H1 (cell line): ENCODE data around the gene DHRS7C. TPM values are rescaled to one million over a fixed set of nuclear protein-coding genes. Genes with fewer than 3 reads are reported as not detected.
A peak's percentile ranks its signal among the peaks of the same experiment; 100 is the strongest.

ENCODE experiments used
- CTCF ChIA-PET: fragments of 300-600 bp; sonication (Branson Sonifier 250); formaldehyde crosslinking; loops from one replicate; lab custom pipeline; 2021; ENCODE audit not compliant: partially characterized antibody; lab: Charles Lee
- POLR2A ChIA-PET: fragments of 300-600 bp; sonication (Branson Sonifier 250); formaldehyde crosslinking; loops from one replicate; lab custom pipeline; 2021; ENCODE audit warnings: inconsistent platforms; ENCODE audit not compliant: partially characterized antibody; lab: Charles Lee
- DNase-seq, 2 experiments: peaks; one replicate each; pipeline versions ENCODE4 v3.0.0 to v3.0.0-alpha.2; 2010 to 2022; ENCODE audit warnings: low spot score in 2 of 2, low read depth in 1 of 2, mixed read lengths in 1 of 2
- FAIRE-seq: peaks from 2 replicates; lab custom pipeline; 2011; peaks lifted over from hg19 to GRCh38; lab: Jason Lieb, UNC
- H2AFZ ChIP-seq: 2 replicates; pipeline ENCODE4 v1.8.1; 2012; ENCODE audit warnings: low read length, inconsistent platforms
- H2AK5ac ChIP-seq: 2 replicates; pipeline ENCODE4 v1.6.1; 2013; ENCODE audit warnings: low read depth, low read length
- H2BK120ac ChIP-seq: replicated peaks from 2 replicates; pipeline ENCODE3; 2013; ENCODE audit warnings: low read depth, low read length, inconsistent platforms
- H2BK12ac ChIP-seq: 2 replicates; pipeline ENCODE4 v1.6.1; 2013; ENCODE audit warnings: low read depth, low read length
- H2BK15ac ChIP-seq: 2 replicates; pipeline ENCODE4 v1.6.1; 2013; ENCODE audit warnings: low read length
- H2BK20ac ChIP-seq: 2 replicates; pipeline ENCODE4 v1.6.1; 2013; ENCODE audit warnings: low read length
- H2BK5ac ChIP-seq: 2 replicates; pipeline ENCODE4 v1.6.1; 2013; ENCODE audit warnings: low read depth, low read length
- H3K14ac ChIP-seq: 2 replicates; pipeline ENCODE4 v1.6.1; 2013; ENCODE audit warnings: inconsistent platforms; ENCODE audit not compliant: insufficient read length
- H3K18ac ChIP-seq: 2 replicates; pipeline ENCODE4 v1.6.1; 2013; ENCODE audit warnings: low read length; ENCODE audit errors: extremely low read depth
- H3K23ac ChIP-seq: 2 replicates; pipeline ENCODE4 v1.6.1; 2013; ENCODE audit warnings: inconsistent platforms; ENCODE audit not compliant: insufficient read length
- H3K23me2 ChIP-seq: 2 replicates; pipeline ENCODE4 v1.6.1; 2013; ENCODE audit warnings: low read depth, low read length
- H3K27ac ChIP-seq: 2 replicates; pipeline ENCODE4 v1.6.1; 2011; ENCODE audit warnings: low read depth, low read length, inconsistent platforms
- H3K27me3 ChIP-seq, 4 experiments: replicated peaks in 1 of 4; 1 replicate in 1 of 4; 2 replicates in 3 of 4; pipeline versions ENCODE4 v1.6.1 to v1.8.1; 2011 to 2013; ENCODE audit warnings: low read length in 3 of 4, mild to moderate bottlenecking in 3 of 4, inconsistent platforms in 2 of 4, mixed read lengths in 2 of 4, moderate library complexity in 1 of 4; ENCODE audit not compliant: control insufficient read depth in 3 of 4, insufficient read depth in 3 of 4; ENCODE audit errors: extremely low read depth in 1 of 4
- H3K36me3 ChIP-seq, 4 experiments: 2 replicates each; pipeline versions ENCODE4 v1.6.1 to v1.8.1; 2011 to 2013; ENCODE audit warnings: mild to moderate bottlenecking in 4 of 4, low read length in 3 of 4, moderate library complexity in 2 of 4, control low read depth in 1 of 4, inconsistent platforms in 1 of 4; ENCODE audit not compliant: insufficient read depth in 4 of 4, control insufficient read depth in 2 of 4
- H3K4ac ChIP-seq: replicated peaks from 2 replicates; pipeline ENCODE3; 2013; ENCODE audit warnings: low read length, low read depth, mixed read lengths, inconsistent platforms; ENCODE audit not compliant: insufficient read length
- H3K4me1 ChIP-seq, 4 experiments: replicated peaks in 1 of 4; 1 replicate in 1 of 4; 2 replicates in 3 of 4; pipeline versions ENCODE4 v1.6.1 to v1.8.1; 2011 to 2013; ENCODE audit warnings: low read length in 3 of 4, inconsistent platforms in 2 of 4, mixed read lengths in 1 of 4; ENCODE audit not compliant: insufficient read depth in 4 of 4, control insufficient read depth in 3 of 4
- H3K4me2 ChIP-seq, 2 experiments: 2 replicates each; pipeline versions ENCODE4 v1.6.1 to v1.8.1; 2011 to 2013; ENCODE audit warnings: low read depth in 2 of 2, low read length in 2 of 2, control low read depth in 1 of 2, inconsistent platforms in 1 of 2, mild to moderate bottlenecking in 1 of 2; ENCODE audit not compliant: insufficient read depth in 1 of 2
- H3K4me3 ChIP-seq, 4 experiments: fragments of 200-600, 300-600 bp in 1 of 4; sonication (generic), shearing (Covaris generic), sonication (Bioruptor Twin) in 1 of 4; 2 replicates each; pipeline versions ENCODE4 v1.5.1 to v1.8.1; 2011 to 2016; ENCODE audit warnings: low read length in 4 of 4, low read depth in 3 of 4, control low read depth in 2 of 4, inconsistent platforms in 2 of 4, mild to moderate bottlenecking in 2 of 4, mixed read lengths in 1 of 4, moderate library complexity in 1 of 4; ENCODE audit not compliant: insufficient read depth in 2 of 4; ENCODE audit errors: extremely low read depth in 1 of 4
- H3K56ac ChIP-seq: replicated peaks from 2 replicates; pipeline ENCODE3; 2013; ENCODE audit warnings: low read depth, mild to moderate bottlenecking, mixed read lengths, low read length, inconsistent platforms; ENCODE audit not compliant: insufficient read length
- H3K79me1 ChIP-seq: 2 replicates; pipeline ENCODE4 v1.6.1; 2013; ENCODE audit warnings: low read depth, low read length, control low read depth
- H3K79me2 ChIP-seq, 2 experiments: 2 replicates each; pipeline versions ENCODE4 v1.6.1 to v1.8.1; 2012 to 2013; ENCODE audit warnings: low read length in 2 of 2, mild to moderate bottlenecking in 2 of 2, inconsistent platforms in 1 of 2; ENCODE audit not compliant: insufficient read depth in 2 of 2, control insufficient read depth in 1 of 2
- H3K9ac ChIP-seq, 4 experiments: replicated peaks in 1 of 4; 1 replicate in 1 of 4; 2 replicates in 3 of 4; pipeline versions ENCODE4 v1.6.1 to v1.8.1; 2011 to 2013; ENCODE audit warnings: low read depth in 3 of 4, low read length in 3 of 4, control low read depth in 2 of 4, mild to moderate bottlenecking in 2 of 4, moderate library complexity in 2 of 4, inconsistent platforms in 1 of 4; ENCODE audit errors: extremely low read depth in 1 of 4
- H3K9me3 ChIP-seq, 2 experiments: 2 replicates each; pipeline versions ENCODE4 v1.6.1 to v1.8.1; 2012 to 2013; ENCODE audit warnings: mild to moderate bottlenecking in 2 of 2, moderate library complexity in 2 of 2, control low read depth in 1 of 2, inconsistent platforms in 1 of 2, low read depth in 1 of 2, low read length in 1 of 2, mixed read lengths in 1 of 2; ENCODE audit not compliant: insufficient read depth in 2 of 2
- H4K20me1 ChIP-seq, 2 experiments: replicated peaks in 1 of 2; 2 replicates each; pipeline versions ENCODE3 to v1.8.1; 2011 to 2013; ENCODE audit warnings: inconsistent platforms in 2 of 2, low read length in 2 of 2, mild to moderate bottlenecking in 1 of 2; ENCODE audit not compliant: insufficient read depth in 2 of 2, control insufficient read depth in 1 of 2
- H4K5ac ChIP-seq: 2 replicates; pipeline ENCODE4 v1.6.1; 2013; ENCODE audit warnings: low read length, low read depth, mixed read lengths, inconsistent platforms; ENCODE audit not compliant: insufficient read length
- H4K8ac ChIP-seq: 2 replicates; pipeline ENCODE4 v1.8.0; 2013; ENCODE audit warnings: mild to moderate bottlenecking, moderate library complexity, low read length, inconsistent platforms; ENCODE audit not compliant: insufficient read depth; ENCODE audit errors: extremely low read depth
- H4K91ac ChIP-seq: replicated peaks from 2 replicates; pipeline ENCODE3; 2013; ENCODE audit warnings: low read length, mixed read lengths, inconsistent platforms; ENCODE audit not compliant: insufficient read length
- ASH2L ChIP-seq: fragments of 200-600, 300-600 bp; sonication (generic); IDR thresholded peaks from one replicate; pipeline ENCODE4 v1.7.1; 2017; ENCODE audit warnings: low read length
- CBX5 ChIP-seq: fragments of 300-800, 300-1000 bp; sonication (generic); IDR thresholded peaks from 2 replicates; pipeline ENCODE4 v1.7.1; 2016; ENCODE audit warnings: antibody characterized with exemption, low read length, low read depth
- CBX8 ChIP-seq: fragments of 300-800, 300-1000 bp; sonication (generic); IDR thresholded peaks from 2 replicates; pipeline ENCODE4 v1.7.1; 2016; ENCODE audit warnings: low read depth, low read length, borderline replicate concordance
- RAD21 ChIP-seq, 2 experiments: IDR thresholded peaks in 1 of 2; conservative IDR thresholded peaks in 1 of 2; 2 replicates each; pipeline ENCODE4 v1.6.1; 2011; ENCODE audit warnings: low read depth in 2 of 2, low read length in 2 of 2, improper control_type of control experiment in 1 of 2, inconsistent platforms in 1 of 2, mild to moderate bottlenecking in 1 of 2, moderate library complexity in 1 of 2
- RFX5 ChIP-seq: IDR thresholded peaks from 2 replicates; pipeline ENCODE4 v1.6.1; 2011; ENCODE audit warnings: low read depth, low read length, improper control_type of control experiment, borderline replicate concordance
- SP2 ChIP-seq: IDR thresholded peaks from 2 replicates; pipeline ENCODE4 v1.6.1; 2012; ENCODE audit warnings: mild to moderate bottlenecking, low read length, inconsistent platforms
- TAF1 ChIP-seq: IDR thresholded peaks from 2 replicates; pipeline ENCODE4 v1.6.1; 2011; ENCODE audit warnings: mild to moderate bottlenecking, low read depth, low read length
- YY1 ChIP-seq: IDR thresholded peaks from 2 replicates; pipeline ENCODE4 v1.6.1; 2011; ENCODE audit warnings: low read depth, mild to moderate bottlenecking, low read length
- WGBS, 2 experiments: shearing (Covaris generic) in 1 of 2; methylation state at CpG; one replicate each; pipeline versions ENCODE4 v1.1.6 to v1.1.7; 2013 to 2015; ENCODE audit warnings: low lambda C conversion rate in 2 of 2, mixed read lengths in 2 of 2, inconsistent platforms in 1 of 2, low coverage in 1 of 2, missing lambda C conversion rate in 1 of 2; ENCODE audit not compliant: insufficient replicate concordance in 2 of 2, insufficient coverage in 1 of 2, insufficient read length in 1 of 2; ENCODE audit errors: extremely low coverage in 1 of 2, missing lambda C conversion rate in 1 of 2; 5-methylcytosine and 5-hydroxymethylcytosine counted together
- polyA plus RNA-seq, 7 experiments: library from polyadenylated mRNA; depleted of rRNA in 3 of 7; stranded (reverse) in 5 of 7; unstranded in 2 of 7; fragments of >200 nt in 5 of 7; fragments of 200-250 nt in 2 of 7; gene quantifications; 1 replicate in 5 of 7; 2 replicates in 1 of 7; 4 replicates in 1 of 7; pipeline versions ENCODE4 v1.2.1 to v1.2.3, GENCODE V29; 2011 to 2013; ENCODE audit warnings: missing spikeins in 2 of 7, mixed read lengths in 2 of 7
- total RNA-seq: library from RNA; stranded (reverse); fragmentation: NEBNext Ultra II Directional; extraction: Animal tissue kit (Norgen Biotek cat#: 25700); gene quantifications from 2 replicates; pipeline ENCODE4 v1.2.1, GENCODE V29; 2021
- TF ChIP-seq, protein P1 (sequence below): IDR thresholded peaks from 2 replicates; pipeline ENCODE4 v1.6.1; 2011; ENCODE audit warnings: low read length, improper control_type of control experiment

The DHRS7C gene
- total and polyA plus RNA-seq, 2 of the 8 experiments (the other 6 are each of a cell fraction or from before 2014, with no cell fraction given), result not detected

DNA sequence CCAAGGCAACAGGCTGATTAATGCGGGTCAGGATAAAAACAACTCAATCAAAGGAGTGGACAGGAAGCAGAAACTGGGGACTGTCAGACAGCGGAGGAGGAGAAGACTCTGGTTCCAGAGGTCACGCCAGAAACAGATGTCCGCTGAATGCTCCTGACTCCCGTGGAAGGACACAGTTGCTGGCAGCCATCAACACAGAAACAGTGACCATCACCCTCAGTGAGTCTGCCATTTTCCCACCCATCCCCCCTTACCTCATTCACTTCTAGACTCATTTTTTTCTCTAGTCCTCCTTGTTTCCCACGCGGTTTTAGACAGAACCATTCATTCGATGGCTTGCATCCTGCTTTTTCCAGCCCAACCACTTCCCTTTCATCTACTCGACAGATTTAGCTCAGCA, 40.9 kb downstream of the DHRS7C start:
- DNase-seq, result no peak
- Histone ChIP-seq H3K9me3 (no peaks in the 10 kb centered on the region), H4K91ac (no peak overlapping the region), H4K8ac (no peak overlapping the region), H3K14ac (no peak overlapping the region), H4K20me1 (no peaks in the 10 kb centered on the region), H3K4me1 (no peaks in the 10 kb centered on the region), H2BK15ac (no peak overlapping the region), H4K5ac (no peak overlapping the region), H3K4me2 (no peak overlapping the region)
- ChIA-PET POLR2A (no interaction called here), CTCF (interaction anchor here (1.3 to 1.7 kb wide), 2 partner anchors 18 to 22 kb away, joined by 6 to 8 read pairs; no protein-coding TSS in a partner anchor)
- no peak for FAIRE-seq
- 86% methylated on average over 9 of the region's 9 CpGs; no CpG with 5 or more reads in 1 of the 2 experiments for WGBS, 2 experiments
- TF ChIP-seq RFX5 (no peak), RAD21 (IDR thresholded peaks at IDR 0.05 in 1 of 2, conservative IDR thresholded peaks at IDR 0.05 in 1 of 2; ENCODE audit: low read depth in 2 of 2, low read length in 2 of 2) (no peak), ASH2L (no peak), CBX8 (no peak), YY1 (no peak), TAF1 (no peak), SP2 (no peak), CBX5 (no peak)
- TF ChIP-seq, protein P1, sequence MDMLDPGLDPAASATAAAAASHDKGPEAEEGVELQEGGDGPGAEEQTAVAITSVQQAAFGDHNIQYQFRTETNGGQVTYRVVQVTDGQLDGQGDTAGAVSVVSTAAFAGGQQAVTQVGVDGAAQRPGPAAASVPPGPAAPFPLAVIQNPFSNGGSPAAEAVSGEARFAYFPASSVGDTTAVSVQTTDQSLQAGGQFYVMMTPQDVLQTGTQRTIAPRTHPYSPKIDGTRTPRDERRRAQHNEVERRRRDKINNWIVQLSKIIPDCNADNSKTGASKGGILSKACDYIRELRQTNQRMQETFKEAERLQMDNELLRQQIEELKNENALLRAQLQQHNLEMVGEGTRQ, result no peak
- TF ChIP-seq, all 59 proteins: peak for 0
- no peaks in the 10 kb centered on the region for H3K79me1 ChIP-seq
- H2AFZ ChIP-seq, result peak overlapping the region; percentile 77; the same call in 1 of the 2 replicates
- no peaks in the 10 kb centered on the region for H3K23me2 ChIP-seq
- no peak overlapping the region for H2BK12ac ChIP-seq
- no peaks in the 10 kb centered on the region for H3K36me3 ChIP-seq
- no peak overlapping the region for H3K23ac ChIP-seq
- no peak overlapping the region for H3K4ac ChIP-seq
- no peak overlapping the region for H2AK5ac ChIP-seq
- no peak overlapping the region for H3K18ac ChIP-seq
- H2BK5ac ChIP-seq, result no peak overlapping the region
- H3K27me3 ChIP-seq, result no peaks in the 10 kb centered on the region
- H2BK120ac ChIP-seq, result no peak overlapping the region
- no peak overlapping the region for H3K56ac ChIP-seq
- no peak overlapping the region for H3K27ac ChIP-seq
- no peak overlapping the region for H3K9ac ChIP-seq
- no peaks in the 10 kb centered on the region for H3K79me2 ChIP-seq
- H3K4me3 ChIP-seq, result no peak overlapping the region
- no peak overlapping the region for H2BK20ac ChIP-seq
